Ascending aorta (tissue), 2 donors: ENCODE measurements around the gene ITGB3BP. TPM values are rescaled to one million over a fixed set of nuclear protein-coding genes. Genes with fewer than 3 reads are reported as not detected.

Experiments used
- DNase-seq, 2 donors: peaks; one replicate each; pipeline ENCODE4 v3.0.0-alpha.2; 2019; ENCODE audit warnings: low spot score in 2 of 2
- H3K27ac ChIP-seq, 2 donors: fragments of 200-600 bp; sonication (generic); one replicate each; pipeline ENCODE4 v1.5.1; 2016 to 2017; ENCODE audit warnings: mild to moderate bottlenecking in 1 of 2
- H3K27me3 ChIP-seq: fragments of 200-600 bp; sonication (generic); one replicate; pipeline ENCODE4 v1.5.1; 2017
- H3K36me3 ChIP-seq, 2 donors: fragments of 200-600 bp; sonication (generic); one replicate each; pipeline ENCODE4 v1.5.1; 2016
- H3K4me1 ChIP-seq, 2 donors: fragments of 200-600 bp; sonication (generic); one replicate each; pipeline ENCODE4 v1.5.1; 2016 to 2017; ENCODE audit warnings: mild to moderate bottlenecking in 1 of 2
- H3K4me3 ChIP-seq, 2 donors: fragments of 200-600 bp; sonication (generic); one replicate each; pipeline ENCODE4 v1.5.1; 2016 to 2017; ENCODE audit warnings: mild to moderate bottlenecking in 1 of 2
- H3K9me3 ChIP-seq, 2 donors: fragments of 200-600 bp; sonication (generic); one replicate each; pipeline ENCODE4 v1.5.1; 2016
- CTCF ChIP-seq, 3 experiments: fragments of 200-600 bp in 2 of 3; fragments of 450-650 bp in 1 of 3; sonication (generic) in 2 of 3; IDR thresholded peaks; one replicate each; pipeline ENCODE4 v1.5.1; 2016 to 2019; ENCODE audit warnings: antibody characterized with exemption in 3 of 3, mild to moderate bottlenecking in 1 of 3, moderate library complexity in 1 of 3
- intact Hi-C: fragments of 100-400 bp; cut with DNase I; formaldehyde crosslinking; loops from one replicate; pipeline ENCODE4 v1.15.1; 2023
- total RNA-seq: library from RNA; depleted of rRNA; stranded (reverse); fragments of >200 nt; gene quantifications from one replicate; pipeline ENCODE4 v1.1.0, GENCODE V29; 2016

ITGB3BP gene
- total RNA-seq, 1 donor from 2014 or later = 4.2 TPM

- no peaks in the 10 kb centered on the region for H3K4me1 ChIP-seq
- intact Hi-C loops = no loop called here
- no peak overlapping the region for H3K27ac ChIP-seq
- no peaks in the 10 kb centered on the region for H3K27me3 ChIP-seq
- no peaks in the 10 kb centered on the region for H3K9me3 ChIP-seq
- TF ChIP-seq CTCF (IDR thresholded peaks at IDR 0.05) = no peak
- H3K4me3 ChIP-seq = no peak overlapping the region
- peaks cover 0 to 5% of the 10 kb centered on the region in 2 donors for H3K36me3 ChIP-seq
- DNase-seq = no peak
Observed at GRCh38 chr1:63405987-63406386, 117.0 kb downstream of the ITGB3BP start.

GRCh38 chr1:63405021-63405420 is 118.0 kb downstream of the ITGB3BP start:
- DNase-seq = no peak
- no peaks in the 10 kb centered on the region for H3K4me1 ChIP-seq
- peaks cover 0 to 5% of the 10 kb centered on the region in 2 donors for H3K36me3 ChIP-seq
- no peak overlapping the region for H3K27ac ChIP-seq
- no peaks in the 10 kb centered on the region for H3K9me3 ChIP-seq
- no peak for TF ChIP-seq CTCF (IDR thresholded peaks at IDR 0.05)
- intact Hi-C loops = no loop called here
- H3K4me3 ChIP-seq = no peak overlapping the region
- no peaks in the 10 kb centered on the region for H3K27me3 ChIP-seq

GRCh38 chr1:63403386-63403785 is 119.6 kb downstream of the ITGB3BP start:
- H3K27ac ChIP-seq = no peak overlapping the region
- intact Hi-C loops = no loop called here
- H3K36me3 ChIP-seq = peaks cover 0 to 11% of the 10 kb centered on the region in 2 donors
- TF ChIP-seq CTCF (IDR thresholded peaks at IDR 0.05) = no peak
- no peak overlapping the region for H3K4me3 ChIP-seq
- H3K9me3 ChIP-seq = no peaks in the 10 kb centered on the region
- H3K27me3 ChIP-seq = no peaks in the 10 kb centered on the region
- DNase-seq = no peak
- H3K4me1 ChIP-seq = no peaks in the 10 kb centered on the region

- DNase-seq = no peak
- Histone ChIP-seq H3K4me1 (no peaks in the 10 kb centered on the region), H3K27me3 (no peaks in the 10 kb centered on the region), H3K27ac (no peak overlapping the region), H3K36me3 (peaks cover 0 to 19% of the 10 kb centered on the region in 2 donors), H3K9me3 (no peaks in the 10 kb centered on the region), H3K4me3 (no peak overlapping the region)
- TF ChIP-seq CTCF (IDR thresholded peaks at IDR 0.05) = no peak
- intact Hi-C loops = no loop called here
Observed at GRCh38 chr1:63401945-63402344, 121.1 kb downstream of the ITGB3BP start.

Other genes starting within 250 kb of the ITGB3BP start
- gene FOXD3, start 200.7 kb downstream of the ITGB3BP start, total RNA-seq = not detected
- gene ALG6, start 155.6 kb downstream of the ITGB3BP start, total RNA-seq = 5.7 TPM
- gene EFCAB7, start 300 bp upstream of the ITGB3BP start, total RNA-seq = 0.32 TPM
- gene PGM1, start 70.2 kb upstream of the ITGB3BP start, total RNA-seq = 23.7 TPM